GM19328 (cell line): ENCODE measurements around the gene RTEL1.

Experiments
- ATAC-seq: cut with Tn5 transposase; IDR thresholded peaks from one replicate; pipeline ENCODE4 v1.9.1; 2021; ENCODE audit warnings: mild to moderate bottlenecking, moderate library complexity; ENCODE audit not compliant: unreplicated experiment

RTEL1 gene

DNA sequence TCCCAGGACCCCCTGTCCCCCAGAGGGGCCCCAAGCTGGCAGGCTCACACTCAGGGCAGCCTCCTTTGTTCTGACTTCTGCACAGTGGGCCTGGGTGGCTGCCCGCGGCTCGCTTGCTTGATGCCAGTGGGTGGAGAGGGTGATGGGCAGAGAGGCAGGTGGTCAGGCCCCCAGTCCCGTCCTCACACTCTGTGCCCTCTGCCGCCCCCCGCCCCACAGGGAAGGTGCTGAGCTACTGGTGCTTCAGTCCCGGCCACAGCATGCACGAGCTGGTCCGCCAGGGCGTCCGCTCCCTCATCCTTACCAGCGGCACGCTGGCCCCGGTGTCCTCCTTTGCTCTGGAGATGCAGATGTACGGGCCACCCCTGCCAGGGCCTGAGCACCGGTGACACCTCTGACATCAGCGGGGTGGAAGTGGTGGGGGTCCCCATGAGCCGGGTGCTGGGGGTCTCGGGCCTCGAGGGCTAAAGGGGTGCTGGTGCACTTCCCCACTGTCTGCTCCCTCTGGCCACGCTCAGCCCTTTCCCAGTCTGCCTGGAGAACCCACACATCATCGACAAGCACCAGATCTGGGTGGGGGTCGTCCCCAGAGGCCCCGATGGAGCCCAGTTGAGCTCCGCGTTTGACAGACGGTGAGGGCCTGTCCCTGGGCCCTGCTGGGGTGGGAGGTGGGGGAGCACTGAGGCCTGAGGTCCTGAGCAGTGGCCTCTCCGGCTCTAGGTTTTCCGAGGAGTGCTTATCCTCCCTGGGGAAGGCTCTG, 29.5 kb downstream of the RTEL1 start:
- no peak for ATAC-seq

DNA sequence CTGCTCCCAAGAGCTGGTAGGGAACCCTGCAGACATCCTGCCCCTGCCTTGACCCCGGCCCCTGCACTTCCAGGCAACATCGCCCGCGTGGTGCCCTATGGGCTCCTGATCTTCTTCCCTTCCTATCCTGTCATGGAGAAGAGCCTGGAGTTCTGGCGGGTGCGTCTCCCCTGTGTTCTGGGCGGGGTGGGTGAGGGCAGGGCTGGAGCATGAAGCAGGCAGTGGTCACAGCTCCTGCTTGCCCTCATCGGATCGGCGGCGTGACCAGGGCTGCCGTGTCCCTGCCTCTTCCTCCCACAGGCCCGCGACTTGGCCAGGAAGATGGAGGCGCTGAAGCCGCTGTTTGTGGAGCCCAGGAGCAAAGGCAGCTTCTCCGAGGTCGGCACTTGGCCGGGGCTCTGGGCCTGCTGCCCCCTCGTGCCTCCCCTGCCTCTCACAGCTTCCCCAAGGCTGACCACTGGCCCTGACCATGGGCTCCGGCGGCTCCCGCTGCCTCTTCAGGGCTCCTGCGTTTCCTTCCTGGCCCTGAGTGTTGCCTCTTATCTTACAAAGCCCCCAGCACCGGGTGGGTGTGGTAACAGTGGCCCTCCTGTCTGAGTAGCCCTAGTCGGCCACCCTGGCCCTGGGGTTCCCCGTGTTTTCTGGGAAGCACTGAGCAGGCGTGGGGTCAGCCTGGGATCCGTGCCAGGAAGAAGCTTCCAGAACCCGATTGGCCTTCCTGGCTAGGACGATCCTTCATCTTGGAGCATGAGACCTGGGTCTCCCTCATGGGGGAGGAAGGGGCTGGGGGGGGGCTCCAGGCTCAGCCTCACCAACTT, 30.3 kb downstream of the RTEL1 start:
- no peak for ATAC-seq

DNA sequence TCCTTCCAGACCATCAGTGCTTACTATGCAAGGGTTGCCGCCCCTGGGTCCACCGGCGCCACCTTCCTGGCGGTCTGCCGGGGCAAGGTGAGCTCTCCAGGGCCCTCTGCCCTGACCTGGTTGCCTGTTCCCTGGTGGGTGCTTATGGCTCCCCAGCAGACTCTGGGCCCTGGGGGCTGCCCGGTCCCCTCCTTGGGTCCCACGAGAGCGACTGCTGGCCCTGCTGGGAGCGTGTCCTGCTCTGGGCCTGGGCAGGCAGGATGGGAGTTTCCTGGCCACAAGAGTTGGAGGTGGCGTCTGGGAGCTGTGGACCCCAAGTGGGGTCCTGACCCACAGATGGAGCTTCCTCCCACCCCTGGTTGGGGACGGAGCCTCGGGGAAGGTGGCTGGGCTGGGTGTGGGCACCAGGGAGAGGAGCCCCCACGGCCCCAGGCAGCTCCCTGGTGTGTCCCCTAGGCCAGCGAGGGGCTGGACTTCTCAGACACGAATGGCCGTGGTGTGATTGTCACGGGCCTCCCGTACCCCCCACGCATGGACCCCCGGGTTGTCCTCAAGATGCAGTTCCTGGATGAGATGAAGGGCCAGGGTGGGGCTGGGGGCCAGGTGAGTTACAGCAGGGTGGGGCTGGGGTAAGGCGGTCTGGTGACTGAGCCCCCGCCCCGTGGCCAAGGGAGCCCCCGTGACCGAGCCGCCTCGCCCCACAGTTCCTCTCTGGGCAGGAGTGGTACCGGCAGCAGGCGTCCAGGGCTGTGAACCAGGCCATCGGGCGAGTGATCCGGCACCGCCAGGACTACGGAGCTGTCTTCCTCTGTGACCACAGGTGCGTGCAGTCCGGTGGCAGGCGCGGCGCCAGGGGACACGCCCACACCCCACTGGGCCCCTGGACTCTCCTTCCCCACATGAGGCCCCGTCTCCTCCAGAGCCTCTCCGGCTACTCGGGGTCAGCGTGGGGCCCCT, 31.2 kb downstream of the RTEL1 start:
- no peak for ATAC-seq

DNA sequence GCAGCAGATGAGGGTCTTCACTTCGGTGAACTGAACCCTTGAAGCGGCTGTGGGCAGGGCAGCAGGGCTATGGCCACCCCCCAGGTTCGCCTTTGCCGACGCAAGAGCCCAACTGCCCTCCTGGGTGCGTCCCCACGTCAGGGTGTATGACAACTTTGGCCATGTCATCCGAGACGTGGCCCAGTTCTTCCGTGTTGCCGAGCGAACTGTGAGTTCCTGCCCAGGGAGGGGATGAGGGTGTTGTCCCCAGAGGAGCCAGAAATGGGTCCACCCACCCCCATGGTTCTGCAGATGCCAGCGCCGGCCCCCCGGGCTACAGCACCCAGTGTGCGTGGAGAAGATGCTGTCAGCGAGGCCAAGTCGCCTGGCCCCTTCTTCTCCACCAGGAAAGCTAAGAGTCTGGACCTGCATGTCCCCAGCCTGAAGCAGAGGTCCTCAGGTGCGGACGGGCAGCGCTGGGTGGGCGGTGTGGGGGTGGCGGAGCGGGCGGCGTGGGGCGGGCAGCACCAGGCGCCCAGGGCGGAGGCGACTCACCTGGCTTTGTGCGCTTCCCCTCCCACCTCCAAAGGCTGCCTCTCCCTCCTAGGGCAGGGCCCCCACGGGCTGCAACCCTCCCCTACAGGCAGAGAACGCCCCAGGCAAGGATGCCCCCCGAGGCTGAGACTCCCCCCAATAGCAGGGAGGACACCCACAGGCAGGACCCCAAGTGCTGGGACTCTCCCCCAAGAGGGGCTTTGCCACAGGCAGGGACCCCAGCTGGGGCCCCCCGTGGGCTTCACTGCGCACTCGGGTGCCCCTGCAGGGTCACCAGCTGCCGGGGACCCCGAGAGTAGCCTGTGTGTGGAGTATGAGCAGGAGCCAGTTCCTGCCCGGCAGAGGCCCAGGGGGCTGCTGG, 32.1 kb downstream of the RTEL1 start:
- ATAC-seq = no peak

DNA sequence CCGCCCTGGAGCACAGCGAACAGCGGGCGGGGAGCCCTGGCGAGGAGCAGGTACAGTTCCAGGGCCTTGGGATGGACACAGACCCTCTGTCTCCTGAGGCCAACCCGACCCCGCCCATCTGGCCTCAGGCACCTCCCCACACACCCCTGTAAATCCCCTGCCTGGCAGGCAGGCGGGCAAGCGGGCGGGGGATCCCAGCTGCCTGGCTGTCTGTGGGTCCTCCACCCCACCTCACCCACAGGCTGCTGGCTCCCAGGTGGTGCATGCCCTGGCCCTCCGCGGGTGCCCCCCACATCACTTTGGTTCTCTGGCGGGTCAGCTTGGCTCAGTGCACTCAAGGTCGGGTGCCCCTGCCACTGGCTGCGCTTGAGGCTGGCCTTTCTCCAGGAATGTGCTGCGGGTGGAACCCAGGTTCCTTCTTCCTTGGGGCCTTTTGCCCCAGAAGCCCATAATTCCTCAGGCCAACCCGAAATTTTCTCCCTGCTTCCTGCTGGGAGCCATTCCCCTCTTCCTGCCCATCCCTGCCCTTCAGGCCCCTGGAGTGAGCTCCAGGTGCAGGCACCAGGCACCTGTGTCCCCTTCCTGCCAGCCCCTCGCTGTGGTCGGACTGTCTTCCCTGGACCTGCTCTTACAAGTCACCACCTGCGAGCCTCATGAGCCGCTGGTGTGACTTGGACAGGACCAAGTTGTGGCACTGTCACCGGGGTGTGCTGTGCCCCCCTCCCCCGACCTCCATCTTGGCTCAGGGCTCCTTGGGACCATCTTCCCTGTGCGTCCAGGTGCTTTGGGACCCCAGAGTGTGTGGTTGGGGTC, 33.0 kb downstream of the RTEL1 start:
- ATAC-seq = no peak

DNA sequence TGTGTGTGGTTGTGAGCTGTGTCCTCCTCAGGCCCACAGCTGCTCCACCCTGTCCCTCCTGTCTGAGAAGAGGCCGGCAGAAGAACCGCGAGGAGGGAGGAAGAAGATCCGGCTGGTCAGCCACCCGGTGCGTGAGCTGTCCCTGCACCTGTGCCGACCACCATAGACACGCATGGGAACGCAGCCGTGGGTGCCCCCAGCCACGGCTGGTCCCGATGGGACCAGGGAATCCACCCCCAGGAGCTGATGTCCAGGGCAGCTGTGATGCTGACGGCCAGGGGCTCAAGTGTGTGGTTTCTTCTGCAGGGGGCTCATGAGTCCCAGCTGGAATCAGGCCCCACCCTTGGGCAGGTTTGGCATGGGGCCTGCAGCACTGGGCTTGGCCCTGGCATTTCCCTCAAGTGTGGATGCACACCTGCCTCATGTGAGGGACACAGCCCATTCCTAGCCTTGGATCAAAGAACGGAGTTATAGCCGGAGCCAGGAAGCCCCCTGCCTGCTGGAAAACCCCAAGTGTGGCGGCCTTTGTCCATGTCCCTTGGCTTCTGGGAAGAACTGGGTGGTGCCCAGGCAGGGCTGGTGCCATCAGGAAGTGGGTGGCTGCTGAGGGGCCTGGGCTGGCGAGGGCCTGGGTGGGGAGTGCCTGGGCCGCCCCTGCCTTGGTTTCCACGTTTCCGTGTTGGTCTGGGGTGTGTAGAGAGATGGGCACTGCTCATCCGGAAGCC, 33.8 kb downstream of the RTEL1 start:
- ATAC-seq = no peak

DNA sequence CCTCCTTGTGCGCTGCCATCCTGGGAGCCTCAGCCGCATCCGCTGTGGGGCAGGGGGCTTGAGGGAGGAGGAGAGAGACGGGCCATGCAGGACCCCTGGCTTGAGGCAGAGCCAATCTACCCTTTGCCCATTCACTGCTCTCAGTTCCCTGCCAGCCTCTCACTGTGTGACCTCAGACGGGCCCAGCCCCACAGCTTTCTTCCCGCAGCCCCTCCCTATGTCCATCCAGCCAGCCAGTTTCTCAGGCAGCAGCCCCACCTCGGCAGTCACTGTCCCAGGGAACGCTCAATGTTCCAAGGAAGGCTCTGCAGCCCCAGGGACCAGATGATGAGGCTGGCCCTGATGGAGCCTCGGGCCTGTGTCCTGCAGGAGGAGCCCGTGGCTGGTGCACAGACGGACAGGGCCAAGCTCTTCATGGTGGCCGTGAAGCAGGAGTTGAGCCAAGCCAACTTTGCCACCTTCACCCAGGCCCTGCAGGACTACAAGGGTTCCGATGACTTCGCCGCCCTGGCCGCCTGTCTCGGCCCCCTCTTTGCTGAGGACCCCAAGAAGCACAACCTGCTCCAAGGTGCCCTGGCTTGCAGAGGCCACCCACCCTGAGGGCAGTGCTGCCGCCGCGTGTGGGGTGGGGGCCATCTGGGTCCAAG, 34.4 kb downstream of the RTEL1 start:
- no peak for ATAC-seq

DNA sequence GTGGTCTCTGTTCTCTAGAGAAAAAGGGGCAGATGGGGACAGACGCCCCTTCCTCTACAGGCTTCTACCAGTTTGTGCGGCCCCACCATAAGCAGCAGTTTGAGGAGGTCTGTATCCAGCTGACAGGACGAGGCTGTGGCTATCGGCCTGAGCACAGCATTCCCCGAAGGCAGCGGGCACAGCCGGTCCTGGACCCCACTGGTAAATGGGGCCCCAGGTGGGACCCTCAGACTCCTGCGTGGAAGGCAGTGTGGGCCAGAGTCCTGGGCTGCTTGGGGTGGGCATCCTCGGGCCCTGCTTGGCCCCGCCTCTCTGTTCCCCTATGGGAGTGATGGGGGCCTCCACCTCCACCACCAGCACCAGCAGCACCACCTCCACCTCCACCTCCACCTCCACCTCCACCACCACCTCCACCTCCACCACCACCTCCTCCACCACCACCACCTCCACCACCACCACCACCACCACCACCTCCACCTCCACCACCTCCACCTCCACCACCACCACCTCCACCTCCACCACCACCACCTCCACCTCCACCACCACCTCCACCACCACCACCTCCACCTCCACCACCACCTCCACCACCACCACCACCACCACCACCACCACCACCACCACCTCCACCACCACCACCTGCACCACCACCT, 35.1 kb downstream of the RTEL1 start:
- ATAC-seq = no peak

DNA sequence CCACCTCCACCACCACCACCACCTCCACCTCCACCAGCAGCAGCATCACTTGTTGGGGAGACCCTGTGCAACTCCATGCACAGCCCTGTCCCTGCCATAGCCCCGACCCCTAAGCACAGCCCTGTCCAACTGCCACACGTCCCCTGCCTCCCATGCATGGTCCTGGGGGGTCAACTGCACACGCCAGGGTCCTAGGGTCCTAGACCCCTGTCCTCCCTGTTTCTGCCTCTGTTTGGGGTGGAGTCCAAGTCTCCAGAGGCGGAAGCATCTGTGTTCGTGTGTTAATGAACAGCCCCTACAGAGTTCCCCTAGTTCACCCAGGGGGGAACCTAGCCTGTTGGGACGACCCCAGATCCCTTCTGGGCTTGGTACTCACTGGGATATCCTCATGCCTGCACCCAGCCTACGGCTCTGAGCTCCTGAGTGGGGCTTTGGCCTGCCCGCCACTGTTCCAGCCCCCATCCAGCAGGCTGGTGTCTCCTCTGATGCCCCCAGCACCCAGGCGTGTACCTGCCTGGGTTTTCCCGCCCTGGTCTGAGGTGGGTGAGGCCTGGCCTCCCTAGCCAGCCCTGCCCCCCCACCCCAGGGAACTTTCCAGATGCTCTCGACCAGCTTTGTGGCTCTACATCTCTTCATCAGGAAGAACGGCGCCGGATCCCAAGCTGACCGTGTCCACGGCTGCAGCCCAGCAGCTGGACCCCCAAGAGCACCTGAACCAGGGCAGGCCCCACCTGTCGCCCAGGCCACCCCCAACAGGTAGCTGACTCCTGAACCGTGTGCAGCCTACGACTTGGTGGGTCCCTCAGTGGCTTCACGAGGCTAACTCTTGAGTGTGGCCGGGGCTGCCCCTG, 35.8 kb downstream of the RTEL1 start:
- no peak for ATAC-seq

DNA sequence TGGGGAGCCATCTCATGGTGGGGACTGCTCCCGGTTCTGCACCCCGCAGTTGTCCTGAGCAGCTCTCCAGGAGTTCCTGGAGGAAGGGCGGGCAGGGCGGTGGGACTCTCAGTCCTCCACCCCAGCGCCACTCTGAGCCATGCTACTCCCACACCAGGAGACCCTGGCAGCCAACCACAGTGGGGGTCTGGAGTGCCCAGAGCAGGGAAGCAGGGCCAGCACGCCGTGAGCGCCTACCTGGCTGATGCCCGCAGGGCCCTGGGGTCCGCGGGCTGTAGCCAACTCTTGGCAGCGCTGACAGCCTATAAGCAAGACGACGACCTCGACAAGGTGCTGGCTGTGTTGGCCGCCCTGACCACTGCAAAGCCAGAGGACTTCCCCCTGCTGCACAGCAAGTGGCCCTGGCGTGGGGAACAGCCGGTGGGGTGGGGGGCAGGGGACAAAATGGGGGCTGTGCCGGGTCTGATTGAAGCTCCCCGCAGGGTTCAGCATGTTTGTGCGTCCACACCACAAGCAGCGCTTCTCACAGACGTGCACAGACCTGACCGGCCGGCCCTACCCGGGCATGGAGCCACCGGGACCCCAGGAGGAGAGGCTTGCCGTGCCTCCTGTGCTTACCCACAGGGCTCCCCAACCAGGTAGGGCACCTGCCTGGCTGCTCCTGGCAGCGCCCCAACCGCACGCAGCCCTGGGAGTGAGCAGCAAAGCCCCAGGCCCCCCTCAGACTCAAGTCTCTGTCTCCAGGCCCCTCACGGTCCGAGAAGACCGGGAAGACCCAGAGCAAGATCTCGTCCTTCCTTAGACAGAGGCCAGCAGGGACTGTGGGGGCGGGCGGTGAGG, 36.7 kb downstream of the RTEL1 start:
- no peak for ATAC-seq

DNA sequence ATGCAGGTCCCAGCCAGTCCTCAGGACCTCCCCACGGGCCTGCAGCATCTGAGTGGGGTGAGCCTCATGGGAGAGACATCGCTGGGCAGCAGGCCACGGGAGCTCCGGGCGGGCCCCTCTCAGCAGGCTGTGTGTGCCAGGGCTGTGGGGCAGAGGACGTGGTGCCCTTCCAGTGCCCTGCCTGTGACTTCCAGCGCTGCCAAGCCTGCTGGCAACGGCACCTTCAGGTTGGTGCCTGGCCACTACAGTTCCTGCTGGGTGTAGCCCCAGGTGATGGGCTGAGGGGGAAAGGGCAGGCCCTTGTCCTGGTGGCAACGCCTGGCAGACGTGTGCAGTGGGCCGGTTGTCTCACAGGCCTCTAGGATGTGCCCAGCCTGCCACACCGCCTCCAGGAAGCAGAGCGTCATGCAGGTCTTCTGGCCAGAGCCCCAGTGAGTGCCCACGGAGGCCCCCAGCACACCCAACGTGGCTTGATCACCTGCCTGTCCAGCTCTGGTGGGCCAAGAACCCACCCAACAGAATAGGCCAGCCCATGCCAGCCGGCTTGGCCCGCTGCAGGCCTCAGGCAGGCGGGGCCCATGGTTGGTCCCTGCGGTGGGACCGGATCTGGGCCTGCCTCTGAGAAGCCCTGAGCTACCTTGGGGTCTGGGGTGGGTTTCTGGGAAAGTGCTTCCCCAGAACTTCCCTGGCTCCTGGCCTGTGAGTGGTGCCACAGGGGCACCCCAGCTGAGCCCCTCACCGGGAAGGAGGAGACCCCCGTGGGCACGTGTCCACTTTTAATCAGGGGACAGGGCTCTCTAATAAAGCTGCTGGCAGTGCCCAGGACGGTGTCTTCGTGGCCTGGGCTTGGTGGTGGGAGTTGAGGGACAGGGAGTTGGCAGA, 37.6 kb downstream of the RTEL1 start:
- no peak for ATAC-seq

DNA sequence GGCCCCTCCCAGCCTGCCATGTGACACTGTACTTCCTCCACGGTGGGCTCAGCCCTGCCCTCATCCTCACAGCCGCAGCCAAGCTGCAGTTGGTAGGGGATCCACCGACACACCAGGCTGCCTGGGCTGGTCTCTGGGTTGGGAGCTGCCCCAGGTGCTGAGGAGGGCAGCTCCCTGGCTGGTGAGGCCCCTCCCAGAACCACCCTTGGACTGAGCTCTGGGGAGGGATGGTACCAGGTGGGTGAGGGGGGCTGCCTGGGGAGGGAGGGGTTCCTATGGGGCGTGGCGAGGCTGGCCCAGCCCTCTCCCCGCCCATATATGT, 38.2 kb downstream of the RTEL1 start:
- no peak for ATAC-seq

DNA sequence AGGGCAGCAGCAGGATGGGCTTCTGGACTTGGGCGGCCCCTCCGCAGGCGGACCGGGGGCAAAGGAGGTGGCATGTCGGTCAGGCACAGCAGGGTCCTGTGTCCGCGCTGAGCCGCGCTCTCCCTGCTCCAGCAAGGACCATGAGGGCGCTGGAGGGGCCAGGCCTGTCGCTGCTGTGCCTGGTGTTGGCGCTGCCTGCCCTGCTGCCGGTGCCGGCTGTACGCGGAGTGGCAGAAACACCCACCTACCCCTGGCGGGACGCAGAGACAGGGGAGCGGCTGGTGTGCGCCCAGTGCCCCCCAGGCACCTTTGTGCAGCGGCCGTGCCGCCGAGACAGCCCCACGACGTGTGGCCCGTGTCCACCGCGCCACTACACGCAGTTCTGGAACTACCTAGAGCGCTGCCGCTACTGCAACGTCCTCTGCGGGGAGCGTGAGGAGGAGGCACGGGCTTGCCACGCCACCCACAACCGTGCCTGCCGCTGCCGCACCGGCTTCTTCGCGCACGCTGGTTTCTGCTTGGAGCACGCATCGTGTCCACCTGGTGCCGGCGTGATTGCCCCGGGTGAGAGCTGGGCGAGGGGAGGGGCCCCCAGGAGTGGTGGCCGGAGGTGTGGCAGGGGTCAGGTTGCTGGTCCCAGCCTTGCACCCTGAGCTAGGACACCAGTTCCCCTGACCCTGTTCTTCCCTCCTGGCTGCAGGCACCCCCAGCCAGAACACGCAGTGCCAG, 38.7 kb downstream of the RTEL1 start, which contains the start of gene TNFRSF6B:
TSS of gene TNFRSF6B (plus strand) at position 25 of the 729 bp plus-strand sequence. CDS start at position 141, 116 bp downstream.
- no peak for ATAC-seq

DNA sequence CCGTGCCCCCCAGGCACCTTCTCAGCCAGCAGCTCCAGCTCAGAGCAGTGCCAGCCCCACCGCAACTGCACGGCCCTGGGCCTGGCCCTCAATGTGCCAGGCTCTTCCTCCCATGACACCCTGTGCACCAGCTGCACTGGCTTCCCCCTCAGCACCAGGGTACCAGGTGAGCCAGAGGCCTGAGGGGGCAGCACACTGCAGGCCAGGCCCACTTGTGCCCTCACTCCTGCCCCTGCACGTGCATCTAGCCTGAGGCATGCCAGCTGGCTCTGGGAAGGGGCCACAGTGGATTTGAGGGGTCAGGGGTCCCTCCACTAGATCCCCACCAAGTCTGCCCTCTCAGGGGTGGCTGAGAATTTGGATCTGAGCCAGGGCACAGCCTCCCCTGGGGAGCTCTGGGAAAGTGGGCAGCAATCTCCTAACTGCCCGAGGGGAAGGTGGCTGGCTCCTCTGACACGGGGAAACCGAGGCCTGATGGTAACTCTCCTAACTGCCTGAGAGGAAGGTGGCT, 39.3 kb downstream of the RTEL1 start:
- no peak for ATAC-seq
